Peyer's patch (tissue), 4 donors: Measurements from ENCODE around the gene MYLK.

Source experiments
- CTCF ChIP-seq, 6 experiments: fragments of 450-650 bp in 4 of 6; fragments of 200-600 bp in 2 of 6; sonication (generic) in 1 of 6; IDR thresholded peaks; one replicate each; pipeline ENCODE4 v1.5.1; 2017 to 2019; ENCODE audit warnings: antibody characterized with exemption in 6 of 6, mild to moderate bottlenecking in 3 of 6, moderate library complexity in 1 of 6
- POLR2A ChIP-seq, 2 donors: fragments of 450-650 bp; IDR thresholded peaks; one replicate each; pipeline ENCODE4 v1.5.1; 2017; ENCODE audit warnings: antibody characterized with exemption in 2 of 2, mild to moderate bottlenecking in 2 of 2, moderate library complexity in 2 of 2

- TF ChIP-seq CTCF (IDR thresholded peaks at IDR 0.05) (no peak), POLR2A (IDR thresholded peaks at IDR 0.05) (no peak)
These were observed 126.0 kb downstream of the MYLK start for GRCh38 chr3:123758081-123758564.
